ENCODE measurements around the gene HAUS7. TPM values are rescaled to one million over a fixed set of nuclear protein-coding genes. Genes with fewer than 3 reads are reported as not detected.
"Not testable (repeated sequence)": the region's sequence is repeated elsewhere in the genome, so short reads cannot be mapped to it uniquely, and the experiment has no call there.

The HAUS7 gene
- total RNA-seq, 1 experiment from 2014 or later = 29.8 TPM

DNA sequence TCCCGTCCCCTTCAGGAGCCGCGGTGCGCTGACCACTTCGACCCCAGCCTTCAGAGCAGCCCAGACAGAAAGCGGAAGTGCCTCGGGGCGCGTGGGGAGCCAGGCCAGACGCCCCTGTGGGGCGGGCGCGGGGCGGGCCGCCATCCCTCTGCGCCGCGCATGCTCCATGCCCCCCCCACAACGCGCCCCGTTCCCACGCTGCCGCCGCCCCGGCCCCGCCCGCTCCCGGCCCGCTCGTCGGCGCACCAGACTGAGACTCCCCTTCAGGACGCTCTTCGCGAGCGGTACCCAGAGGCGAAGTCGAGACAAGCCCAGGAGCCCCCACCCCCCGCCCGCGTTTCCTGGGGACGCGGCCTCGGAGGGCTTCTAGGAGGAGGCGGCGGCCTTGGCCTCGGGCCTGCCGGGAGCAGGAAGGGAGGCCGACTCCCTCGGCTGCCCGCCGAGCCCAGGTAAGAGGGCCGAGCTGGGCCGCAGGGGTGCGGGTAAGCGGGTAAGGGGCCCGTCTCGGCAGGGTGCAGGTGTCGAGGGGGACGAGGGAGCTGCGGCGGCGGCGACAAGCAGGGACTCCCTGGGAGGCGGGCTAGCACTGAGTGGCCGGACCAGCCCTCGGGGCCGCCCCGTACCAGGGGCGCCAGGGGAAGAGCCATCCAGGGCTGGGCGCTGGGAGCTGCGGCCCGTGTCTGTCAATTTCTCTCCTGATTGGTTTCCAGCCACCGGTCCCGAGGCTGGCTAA is 59.0 kb downstream of the HAUS7 start, which contains the start of gene ZFP92:
Gene ZFP92, plus strand, starts transcription at position 218 of the 733 bp plus-strand sequence. CDS start 6,851 bp downstream, outside the sequence.
- no peaks in the 10 kb centered on the region for H3K9me3 ChIP-seq (replicated peaks)
- H3K4me3 ChIP-seq = no peak within 1 kb of the TSS
- DNase-seq = no peak
- H3K36me3 ChIP-seq = no peaks in the 10 kb centered on the region
- H3K27me3 ChIP-seq = no peaks in the 10 kb centered on the region
- H3K4me1 ChIP-seq = no peaks in the 10 kb centered on the region
- no peak within 1 kb of the TSS for H3K27ac ChIP-seq

DNA sequence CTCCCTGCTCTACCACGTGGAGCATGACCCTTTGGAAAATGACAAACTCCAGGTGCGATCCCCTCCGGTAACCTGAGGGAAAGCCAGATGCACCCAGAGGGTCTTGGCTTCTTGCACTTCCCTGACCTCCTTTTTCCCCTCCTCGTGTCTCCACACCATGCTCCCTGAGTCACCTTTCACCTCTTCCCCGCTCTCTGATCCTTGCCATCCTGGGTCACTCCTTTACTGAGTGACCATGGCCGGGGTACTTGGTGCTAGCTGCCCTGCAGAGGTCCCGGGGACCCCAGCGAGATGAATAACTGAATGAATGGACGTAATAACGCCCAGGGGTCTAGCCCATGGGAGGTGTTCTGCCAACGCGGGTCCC is 59.5 kb downstream of the HAUS7 start:
- Histone ChIP-seq H3K36me3 (no peaks in the 10 kb centered on the region), H3K4me1 (no peaks in the 10 kb centered on the region), H3K27me3 (no peaks in the 10 kb centered on the region), H3K27ac (no peak overlapping the region), H3K4me3 (no peak overlapping the region), H3K9me3 (replicated peaks) (no peaks in the 10 kb centered on the region)
- DNase-seq = no peak

DNA sequence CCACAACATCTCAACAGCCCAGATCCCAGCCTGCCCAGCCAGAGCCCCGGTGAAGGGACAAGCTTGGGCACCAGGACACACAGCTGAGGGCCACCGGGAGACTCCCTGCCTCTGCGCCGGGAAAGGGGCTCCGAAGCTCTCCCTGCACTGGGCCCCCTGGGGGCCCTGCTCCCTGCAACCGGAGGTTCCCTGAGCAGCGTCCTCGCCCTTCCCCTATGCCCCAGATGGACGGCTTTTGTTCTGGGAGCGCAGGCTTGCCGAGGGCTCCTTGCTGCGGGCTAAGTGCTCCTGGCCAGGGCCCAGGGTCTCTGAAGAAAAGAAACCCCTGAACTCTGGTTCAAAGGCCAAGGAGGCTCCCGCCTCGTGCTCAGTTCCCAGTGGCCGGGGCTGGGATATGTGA is 60.0 kb downstream of the HAUS7 start:
- H3K27ac ChIP-seq = no peak overlapping the region
- no peaks in the 10 kb centered on the region for H3K9me3 ChIP-seq (replicated peaks)
- no peak for DNase-seq

DNA sequence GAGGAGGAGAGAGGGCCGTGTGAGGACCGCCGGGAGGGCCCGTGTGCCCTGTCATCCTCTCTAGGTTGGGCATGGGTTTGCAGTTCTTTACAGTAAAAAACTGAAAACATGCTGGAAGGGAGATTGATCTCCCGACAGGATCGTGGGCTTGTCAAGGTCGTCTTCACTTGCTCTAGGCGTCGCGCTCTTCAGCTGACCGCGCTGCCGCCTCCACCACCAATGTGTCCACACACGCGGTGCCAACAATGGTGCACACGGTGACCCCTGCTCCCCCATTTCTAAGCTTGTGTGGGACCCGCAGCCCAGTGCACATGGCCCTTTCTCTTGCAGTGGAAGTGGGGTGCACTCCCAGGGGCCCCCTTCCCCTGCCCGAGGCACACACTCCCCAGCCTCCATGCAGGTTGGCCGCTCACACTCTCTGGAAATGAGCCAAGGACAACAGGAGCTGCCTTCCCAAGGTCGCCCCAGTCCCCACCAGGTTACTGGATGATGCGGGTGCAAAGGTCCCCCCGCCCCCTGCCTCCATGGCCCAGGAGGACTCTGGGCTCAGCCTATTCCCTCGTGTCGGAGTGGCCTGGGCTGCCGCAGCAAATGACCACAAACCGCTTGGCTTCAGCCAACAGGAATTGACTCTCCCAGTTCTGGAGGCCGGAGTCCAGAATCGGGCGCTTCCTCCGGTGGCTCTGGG is 60.8 kb downstream of the HAUS7 start:
- H3K27me3 ChIP-seq = no peaks in the 10 kb centered on the region

More for the DNA sequence above, 60.0 kb downstream of the HAUS7 start:
- H3K27me3 ChIP-seq = no peaks in the 10 kb centered on the region
- no peak overlapping the region for H3K4me3 ChIP-seq
- no peaks in the 10 kb centered on the region for H3K4me1 ChIP-seq
- H3K36me3 ChIP-seq = no peaks in the 10 kb centered on the region

DNA sequence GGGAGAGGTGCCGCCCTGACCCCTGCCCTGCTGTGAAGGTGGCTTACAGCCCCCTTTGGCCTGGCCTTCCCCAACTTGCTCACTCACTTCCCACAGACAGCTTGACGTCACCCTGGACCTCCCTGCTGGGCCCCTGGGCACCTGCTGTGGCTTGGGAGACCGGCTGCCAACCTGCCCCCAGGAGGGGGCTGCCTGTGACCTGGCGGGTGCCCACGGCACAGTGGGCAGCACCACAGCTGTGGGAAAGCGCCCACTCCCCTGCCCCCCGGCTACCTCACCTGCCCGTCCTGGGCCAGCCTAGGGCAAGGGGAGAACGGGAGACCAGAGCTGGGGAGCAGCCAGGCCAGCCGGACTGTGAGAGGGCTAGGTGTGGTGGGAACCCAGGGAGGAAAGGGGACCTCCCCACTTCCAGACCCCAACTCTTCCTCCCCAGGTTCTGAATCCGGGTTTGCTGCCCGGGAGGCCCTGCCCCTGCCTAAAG is 61.5 kb downstream of the HAUS7 start:
- H3K27ac ChIP-seq = no peak overlapping the region
- H3K4me3 ChIP-seq = no peak overlapping the region
- H3K36me3 ChIP-seq = no peaks in the 10 kb centered on the region
- H3K4me1 ChIP-seq = no peaks in the 10 kb centered on the region
- DNase-seq = no peak
- H3K27me3 ChIP-seq = no peaks in the 10 kb centered on the region
- no peaks in the 10 kb centered on the region for H3K9me3 ChIP-seq (replicated peaks)

More for the DNA sequence above, 60.8 kb downstream of the HAUS7 start:
- Histone ChIP-seq H3K36me3 (no peaks in the 10 kb centered on the region), H3K4me1 (no peaks in the 10 kb centered on the region), H3K9me3 (replicated peaks) (no peaks in the 10 kb centered on the region), H3K4me3 (no peak overlapping the region), H3K27ac (no peak overlapping the region)
- DNase-seq = no peak

DNA sequence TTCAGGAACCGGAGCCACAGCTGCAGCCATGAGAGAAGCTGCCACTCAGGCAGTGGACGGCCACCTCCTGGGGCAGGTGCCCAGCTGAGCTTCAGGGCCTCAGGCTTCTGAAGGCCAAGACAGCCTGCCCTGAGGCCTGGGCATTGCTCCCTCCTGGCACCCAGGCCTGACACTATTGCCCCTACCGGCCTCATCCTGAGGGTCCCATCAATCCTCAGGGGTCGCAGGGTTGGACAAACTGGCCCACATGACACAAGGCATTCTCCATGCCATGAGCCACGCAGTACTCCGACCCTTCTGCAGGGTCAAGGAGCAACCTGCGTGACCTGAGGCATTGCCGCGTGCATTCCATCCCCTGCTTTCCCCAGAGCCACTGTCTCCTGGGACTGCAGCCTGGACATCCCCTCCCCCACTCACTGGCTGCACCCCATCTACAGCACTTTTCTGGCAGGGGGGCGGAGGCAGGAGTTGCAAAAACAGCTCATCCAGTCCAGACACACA is 62.1 kb downstream of the HAUS7 start:
- H3K4me1 ChIP-seq = no peaks in the 10 kb centered on the region
- DNase-seq = no peak
- H3K36me3 ChIP-seq = no peaks in the 10 kb centered on the region
- no peak overlapping the region for H3K4me3 ChIP-seq
- H3K27ac ChIP-seq = no peak overlapping the region
- no peaks in the 10 kb centered on the region for H3K27me3 ChIP-seq
- no peaks in the 10 kb centered on the region for H3K9me3 ChIP-seq (replicated peaks)

DNA sequence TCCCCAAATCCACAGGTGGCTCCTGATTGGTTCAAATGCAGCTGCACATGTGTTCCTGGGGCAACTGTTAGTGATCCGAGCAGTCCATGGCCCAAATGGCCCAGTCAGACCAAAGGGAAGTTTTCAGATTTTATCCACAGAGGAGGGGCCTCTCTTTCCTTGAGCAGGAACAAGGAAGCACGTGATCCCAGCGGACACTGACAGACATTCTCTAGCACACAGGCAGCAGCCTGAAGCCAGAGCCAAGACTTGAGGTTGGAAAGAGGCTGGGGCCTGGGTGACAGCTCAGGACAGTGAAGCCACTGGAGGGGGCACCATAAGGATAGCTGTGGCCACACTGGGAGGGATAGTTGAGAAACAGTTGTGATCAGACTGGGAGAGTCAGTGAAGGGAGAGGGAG is 62.6 kb downstream of the HAUS7 start:
- Histone ChIP-seq H3K4me3 (no peak overlapping the region), H3K27ac (no peak overlapping the region), H3K27me3 (no peaks in the 10 kb centered on the region), H3K4me1 (no peaks in the 10 kb centered on the region), H3K9me3 (replicated peaks) (no peaks in the 10 kb centered on the region), H3K36me3 (no peaks in the 10 kb centered on the region)
- no peak for DNase-seq

DNA sequence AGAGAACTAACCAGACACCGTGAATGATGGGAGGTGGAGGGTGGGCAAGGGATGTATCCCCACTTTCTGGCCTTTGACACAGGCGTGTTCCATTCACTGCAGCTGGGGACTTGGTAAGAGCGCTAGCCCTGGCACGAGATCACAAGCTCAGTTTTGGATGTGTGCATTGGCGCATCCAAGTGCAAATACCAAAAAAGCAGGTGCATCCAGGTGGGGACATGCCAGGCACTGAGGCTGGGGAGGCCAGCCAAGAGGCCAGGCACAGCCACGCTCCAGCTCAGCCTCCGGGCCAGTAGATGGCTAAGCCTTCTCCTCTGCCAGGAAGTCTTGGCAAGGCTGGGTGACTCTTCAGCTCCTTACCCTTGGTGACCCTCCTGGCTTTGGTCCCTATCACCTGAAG is 63.5 kb downstream of the HAUS7 start:
- no peak overlapping the region for H3K4me3 ChIP-seq
- no peaks in the 10 kb centered on the region for H3K27me3 ChIP-seq
- no peaks in the 10 kb centered on the region for H3K36me3 ChIP-seq
- H3K9me3 ChIP-seq (replicated peaks) = no peaks in the 10 kb centered on the region
- H3K4me1 ChIP-seq = no peaks in the 10 kb centered on the region
- H3K27ac ChIP-seq = no peak overlapping the region
- DNase-seq = no peak

DNA sequence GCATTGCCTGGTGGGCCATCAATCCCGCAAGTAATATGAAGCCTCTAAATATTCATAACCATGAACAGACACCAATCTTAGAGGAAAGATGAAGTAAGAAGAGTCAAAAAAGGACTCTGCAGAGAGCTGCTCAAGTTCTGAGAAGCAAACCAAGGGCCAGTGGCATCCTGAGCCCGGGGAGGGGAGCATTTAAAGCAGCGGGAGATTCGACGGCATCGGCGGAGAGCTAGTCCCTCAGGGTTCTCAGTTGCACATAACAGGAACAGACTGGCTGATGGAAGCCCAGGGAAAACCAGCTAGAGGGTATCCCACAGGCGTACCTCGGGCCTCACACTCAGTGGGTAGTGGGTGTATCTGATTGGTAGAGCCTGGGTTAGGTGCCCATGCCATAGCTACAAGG is 64.4 kb downstream of the HAUS7 start:
- no peak for DNase-seq
- Histone ChIP-seq H3K9me3 (replicated peaks) (no peaks in the 10 kb centered on the region), H3K36me3 (no peaks in the 10 kb centered on the region)

DNA sequence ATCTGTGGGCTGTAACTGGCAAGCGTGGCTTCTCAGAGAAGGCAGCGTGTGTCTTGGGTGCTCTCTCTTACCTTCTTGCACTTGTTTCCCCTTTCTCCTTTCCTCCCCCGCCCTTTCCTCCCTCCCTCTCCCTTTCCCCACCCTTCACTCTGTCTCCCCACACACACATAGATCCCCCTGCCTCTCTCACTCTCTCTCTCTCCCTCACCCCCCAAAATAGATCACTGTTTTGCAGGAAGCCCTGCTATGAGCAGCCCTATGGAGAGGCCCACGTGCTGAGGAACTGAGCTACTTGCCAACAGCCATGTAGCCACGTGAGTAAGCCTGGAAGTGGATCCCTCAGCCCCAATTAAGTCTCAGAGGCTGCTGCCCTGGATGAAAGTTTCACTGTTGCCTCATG is 65.0 kb downstream of the HAUS7 start:
- no peak overlapping the region for H3K4me3 ChIP-seq
- no peaks in the 10 kb centered on the region for H3K9me3 ChIP-seq (replicated peaks)
- no peak for DNase-seq
- no peaks in the 10 kb centered on the region for H3K36me3 ChIP-seq
- H3K27ac ChIP-seq = no peak overlapping the region
- H3K27me3 ChIP-seq = no peaks in the 10 kb centered on the region
- no peaks in the 10 kb centered on the region for H3K4me1 ChIP-seq

More for the DNA sequence above, 64.4 kb downstream of the HAUS7 start:
- Histone ChIP-seq H3K4me3 (no peak overlapping the region), H3K4me1 (no peaks in the 10 kb centered on the region), H3K27ac (no peak overlapping the region), H3K27me3 (no peaks in the 10 kb centered on the region)

DNA sequence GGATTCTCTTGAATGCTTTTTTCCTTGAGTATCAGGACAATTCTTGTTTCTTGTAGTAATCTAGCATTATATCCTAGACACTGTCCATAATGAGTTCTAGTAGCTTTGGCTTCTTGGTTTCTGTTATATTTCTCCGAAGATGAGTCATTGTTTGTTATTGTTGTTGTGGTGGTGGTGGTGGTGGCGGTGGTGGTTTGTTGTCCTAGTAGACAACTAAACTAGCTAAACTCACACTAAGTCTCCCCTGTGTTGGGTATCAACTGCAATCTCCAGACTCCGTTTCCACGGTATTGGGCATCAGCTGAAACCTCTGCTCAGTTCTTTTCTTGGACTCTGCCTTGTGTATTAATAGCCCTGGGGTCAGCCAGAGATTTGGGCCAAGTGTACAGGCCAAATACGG is 66.0 kb downstream of the HAUS7 start:
- H3K4me1 ChIP-seq; H3K9me3 ChIP-seq (replicated peaks); H3K27me3 ChIP-seq; H3K27ac ChIP-seq; H3K36me3 ChIP-seq; H3K4me3 ChIP-seq; DNase-seq: not testable (repeated sequence)

DNA sequence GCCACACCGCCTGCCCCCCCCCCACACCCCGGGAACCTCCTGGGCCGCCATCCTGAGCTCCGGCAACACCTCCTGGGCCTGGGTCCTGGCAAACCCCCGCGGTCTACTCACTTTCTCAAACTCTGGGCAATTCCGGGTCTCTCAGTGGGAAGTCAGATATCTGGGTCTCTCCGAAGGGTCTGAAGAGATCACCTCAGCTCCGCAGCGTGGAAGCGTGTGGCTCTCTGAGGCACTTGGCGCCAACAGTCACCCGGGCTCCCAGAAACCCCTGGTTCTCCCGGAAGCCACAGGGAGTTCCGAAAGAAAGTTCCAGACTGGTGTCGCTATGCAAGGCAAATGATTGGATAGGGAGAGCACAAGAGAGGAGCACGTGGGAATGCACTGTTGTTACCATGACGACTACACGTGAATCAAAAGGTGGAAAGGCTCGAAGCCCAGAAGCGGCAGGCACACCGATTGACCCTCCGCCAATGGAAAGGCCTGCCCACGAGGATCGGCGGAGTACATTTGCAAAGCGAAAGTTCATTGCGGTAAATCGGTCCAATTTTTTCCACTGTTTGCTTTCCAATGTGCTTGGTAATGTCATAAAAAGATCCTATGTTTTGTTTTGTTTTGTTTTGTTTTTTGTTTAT is 69.1 kb downstream of the HAUS7 start, which contains the start of gene PNMA6E:
Gene PNMA6E, minus strand, starts transcription at position 218 of the 632 bp plus-strand sequence. CDS start 2,501 bp downstream, outside the sequence.
- DNase-seq = no peak
- no peak within 1 kb of the TSS for H3K4me3 ChIP-seq
- no peaks in the 10 kb centered on the region for H3K4me1 ChIP-seq
- H3K9me3 ChIP-seq (replicated peaks) = no peaks in the 10 kb centered on the region
- H3K36me3 ChIP-seq = no peaks in the 10 kb centered on the region
- no peaks in the 10 kb centered on the region for H3K27me3 ChIP-seq
- no peak within 1 kb of the TSS for H3K27ac ChIP-seq

DNA sequence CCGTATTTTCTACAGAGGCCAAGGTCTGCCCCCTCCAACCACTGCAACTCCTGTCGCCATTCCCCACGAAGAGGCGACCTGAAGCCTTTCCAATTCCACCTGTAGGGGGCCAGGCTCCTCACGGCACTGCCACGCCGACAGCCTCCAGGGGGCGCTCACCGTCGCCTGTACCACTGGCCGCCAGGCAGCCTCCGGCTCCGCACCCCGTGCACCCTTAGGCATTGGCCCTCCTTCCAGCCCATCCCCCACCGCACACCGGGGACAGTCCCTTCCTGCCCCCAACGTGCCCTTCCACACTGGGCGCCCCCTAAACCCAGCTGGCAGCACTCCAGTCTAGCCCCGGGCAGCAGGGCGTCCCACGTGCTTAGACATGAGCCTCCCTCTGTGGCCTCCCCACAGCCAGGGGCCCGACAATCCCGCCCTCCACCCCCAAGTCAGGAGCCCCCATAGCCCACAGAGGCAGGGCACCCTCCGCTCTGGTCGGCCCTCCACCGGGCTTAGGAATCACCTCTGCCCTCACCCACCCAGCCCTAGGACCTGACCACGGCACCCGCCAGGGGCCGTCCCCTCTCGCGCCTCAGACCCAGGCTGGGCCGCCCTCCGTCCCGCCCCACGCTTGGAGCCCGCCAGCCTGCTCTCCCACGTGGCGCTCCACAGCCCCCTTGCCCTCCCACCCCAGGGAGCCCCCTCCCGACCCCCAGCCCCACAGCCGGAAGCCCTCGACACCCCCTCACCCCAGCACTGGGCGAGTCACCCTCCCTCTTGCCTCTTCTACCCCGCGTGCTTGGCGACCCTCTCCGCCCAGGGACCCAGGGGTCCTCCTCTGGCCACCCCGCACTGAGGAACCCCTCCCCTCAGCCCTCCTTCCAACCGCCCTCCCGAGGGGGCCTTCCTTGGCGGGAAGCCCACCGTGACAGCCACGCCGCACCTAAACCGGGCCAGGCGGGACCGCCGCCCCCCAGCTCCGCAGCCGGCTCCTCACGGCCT is 69.9 kb downstream of the HAUS7 start:
- H3K36me3 ChIP-seq = no peaks in the 10 kb centered on the region
- peak; percentile 24 to 51 for DNase-seq
- H3K27ac ChIP-seq = no peak overlapping the region
- no peaks in the 10 kb centered on the region for H3K4me1 ChIP-seq
- H3K4me3 ChIP-seq = no peak overlapping the region
- no peaks in the 10 kb centered on the region for H3K27me3 ChIP-seq
- H3K9me3 ChIP-seq (replicated peaks) = no peaks in the 10 kb centered on the region

Data from SJCRH30 (cell line).